ENCODE data around the gene C1QTNF6.

The C1QTNF6 gene

DNA sequence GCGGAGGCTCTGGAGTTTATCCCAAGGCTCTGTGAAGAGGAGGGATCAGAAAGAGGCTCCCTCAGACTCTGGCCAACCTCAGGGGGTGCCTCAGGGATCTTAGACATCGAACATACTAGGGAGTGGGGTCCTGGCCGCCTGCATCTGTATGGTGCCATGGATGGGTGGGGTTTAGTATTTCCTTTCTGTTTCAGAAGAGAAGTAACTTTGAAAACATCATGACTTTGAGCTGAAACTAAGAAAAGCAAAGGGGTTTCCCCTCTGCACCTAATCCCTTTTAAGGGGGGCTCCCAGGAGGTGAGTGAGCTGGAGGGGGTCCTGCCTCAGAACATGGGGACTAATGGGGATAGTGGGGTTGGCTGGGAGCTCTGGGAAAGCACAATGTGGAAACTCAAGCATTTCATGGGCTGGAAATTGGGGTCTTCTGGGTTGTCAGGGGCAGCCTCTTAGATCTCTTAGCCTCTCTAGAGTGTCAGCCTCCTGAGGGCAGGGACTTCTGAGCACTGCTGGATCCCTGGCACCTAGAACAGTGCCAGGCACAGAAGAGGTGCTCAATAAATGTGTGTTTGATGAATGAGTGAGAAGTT is 36.0 kb upstream of the C1QTNF6 start:
- no peak for DNase-seq

DNA sequence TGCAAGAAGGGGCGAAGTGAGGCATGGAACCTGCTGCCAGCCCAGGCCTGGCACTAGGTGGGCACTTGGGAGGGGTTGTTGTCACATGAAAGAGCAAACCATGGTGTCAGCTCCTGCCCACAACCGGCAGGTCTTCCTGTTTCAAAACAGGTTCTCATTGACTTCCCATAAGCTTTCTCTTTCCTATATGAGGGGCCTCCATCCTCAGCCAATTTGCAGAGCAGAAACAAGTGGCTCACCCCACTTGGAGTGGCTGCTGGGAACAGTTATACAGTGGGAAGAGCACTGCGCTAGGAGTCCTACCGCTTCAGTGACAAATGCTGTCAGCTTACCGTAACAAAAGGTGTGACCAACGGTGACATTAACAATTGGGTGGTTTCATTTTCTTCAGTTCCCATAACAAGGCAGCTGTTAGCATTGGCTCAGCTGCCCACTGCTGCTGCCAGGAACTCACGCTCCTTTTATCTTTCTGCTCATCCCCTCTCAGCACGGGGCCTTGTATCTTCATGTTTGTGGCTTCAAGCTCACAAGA is 34.5 kb upstream of the C1QTNF6 start:
- peak in 2 of 4 experiments; percentile 27 for DNase-seq

DNA sequence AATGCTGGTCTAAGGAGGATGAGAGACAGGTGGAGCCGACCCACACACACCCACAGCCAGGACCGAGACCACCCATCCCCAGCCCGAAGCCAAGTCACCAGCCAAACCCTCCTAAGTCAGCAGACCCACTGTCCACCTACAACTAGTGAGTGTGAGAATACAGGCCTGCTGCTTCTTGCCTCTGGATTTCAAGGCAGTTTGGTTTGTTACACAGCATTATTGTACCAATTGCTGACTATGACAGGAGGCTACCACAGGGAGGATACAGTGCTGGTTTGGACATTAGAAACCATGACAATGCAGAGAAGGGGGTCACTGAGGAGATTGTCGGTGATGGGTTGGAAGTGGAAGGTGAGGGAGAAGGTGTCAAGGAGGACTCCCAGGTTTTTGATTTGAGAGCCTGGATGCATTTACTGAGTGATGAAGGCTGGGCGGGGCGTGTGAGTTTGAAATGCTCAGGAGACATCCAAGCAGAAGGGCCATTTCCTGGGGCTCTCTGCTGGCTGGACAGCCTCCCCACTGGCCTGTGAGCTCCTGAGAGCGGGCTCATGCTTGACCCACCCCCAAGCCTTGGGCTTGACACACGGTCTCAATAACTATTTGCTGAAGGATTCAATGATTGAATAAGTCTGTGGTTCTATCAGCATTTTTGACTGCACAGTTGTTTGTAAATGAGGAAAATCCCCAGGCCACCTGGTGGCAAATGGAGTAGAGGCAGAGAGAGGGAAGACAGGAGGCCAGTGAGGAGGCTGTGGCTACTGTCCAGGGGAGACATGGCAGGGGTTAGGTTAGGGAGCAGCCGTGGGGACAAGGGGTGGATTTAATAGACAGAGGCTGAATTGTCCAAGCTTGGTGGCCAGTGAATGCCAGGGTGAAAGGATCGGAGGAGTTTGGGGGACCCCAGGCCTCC is 33.6 kb upstream of the C1QTNF6 start:
- no peak for DNase-seq

DNA sequence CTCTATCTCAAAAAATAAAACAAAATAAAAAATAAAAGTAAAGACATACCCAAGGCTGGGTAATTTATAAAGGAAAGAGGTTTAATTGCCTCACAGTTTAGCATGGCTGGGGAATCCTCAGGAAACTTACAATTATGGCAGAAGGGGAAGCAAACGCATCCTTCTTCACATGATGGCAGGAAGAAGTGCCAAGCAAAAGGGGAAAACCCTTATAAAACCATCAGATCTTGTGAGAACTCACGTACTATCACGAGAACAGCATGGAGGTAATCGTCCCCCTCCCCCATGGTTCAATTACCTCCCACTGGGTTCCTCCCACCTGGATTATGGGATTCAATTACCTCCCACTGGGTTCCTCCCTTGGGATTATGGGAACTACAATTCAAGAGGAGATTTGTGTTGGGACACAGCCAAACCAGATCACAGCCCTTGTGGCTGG is 32.5 kb upstream of the C1QTNF6 start:
- no peak for DNase-seq

DNA sequence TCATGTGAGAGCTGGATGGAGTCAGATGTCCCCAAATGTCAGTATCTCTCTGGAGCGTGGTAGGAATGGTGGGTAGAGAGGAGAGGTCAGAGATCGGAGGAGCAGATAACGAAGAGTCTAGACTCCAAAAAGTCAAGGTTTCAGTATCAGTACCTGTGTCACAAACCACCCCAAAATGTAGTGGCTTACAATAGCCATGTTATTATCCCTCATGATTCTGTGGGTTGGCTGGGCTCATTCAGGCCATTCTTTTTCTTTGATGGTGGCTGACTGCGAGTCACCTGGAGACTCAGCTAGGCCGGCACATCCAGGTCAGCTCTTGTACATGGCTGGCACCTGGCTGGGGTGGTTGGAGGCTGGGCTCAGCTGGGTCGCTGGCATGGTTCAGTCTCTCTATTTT is 31.5 kb upstream of the C1QTNF6 start:
- DNase-seq: no peak

DNA sequence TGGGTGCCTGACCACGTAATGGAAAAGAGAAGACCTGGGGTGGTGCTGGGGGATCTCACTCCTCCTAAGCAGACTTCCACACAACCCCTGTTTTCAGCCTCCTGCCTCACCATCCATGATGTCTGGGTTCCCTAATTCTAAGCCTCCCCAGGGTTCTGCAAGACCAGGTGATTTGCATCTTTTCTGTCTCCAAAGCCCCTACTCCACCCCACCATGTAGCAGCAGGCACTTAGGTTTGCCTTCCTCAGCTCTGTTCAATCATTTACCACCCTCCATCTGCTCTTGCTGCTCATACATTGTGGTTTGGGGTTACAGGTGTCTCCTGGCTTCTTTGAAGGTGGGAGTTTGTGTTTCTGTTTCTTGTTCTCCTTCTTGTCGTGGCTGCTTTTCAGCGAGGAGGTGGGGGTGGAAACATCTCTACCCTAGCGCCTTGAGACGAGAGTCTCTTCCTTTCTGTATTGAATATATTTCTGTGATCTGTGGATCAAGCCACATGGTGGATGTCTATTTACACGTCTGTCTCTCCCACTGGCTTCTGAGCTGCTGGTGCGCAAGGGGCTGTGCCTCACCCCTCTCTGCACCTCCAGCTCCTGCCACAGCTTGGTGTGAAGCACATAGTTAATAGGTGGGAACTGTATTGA is 30.8 kb upstream of the C1QTNF6 start:
- peak in 3 of 4 experiments; percentile 37 to 65 (median 40) for DNase-seq

DNA sequence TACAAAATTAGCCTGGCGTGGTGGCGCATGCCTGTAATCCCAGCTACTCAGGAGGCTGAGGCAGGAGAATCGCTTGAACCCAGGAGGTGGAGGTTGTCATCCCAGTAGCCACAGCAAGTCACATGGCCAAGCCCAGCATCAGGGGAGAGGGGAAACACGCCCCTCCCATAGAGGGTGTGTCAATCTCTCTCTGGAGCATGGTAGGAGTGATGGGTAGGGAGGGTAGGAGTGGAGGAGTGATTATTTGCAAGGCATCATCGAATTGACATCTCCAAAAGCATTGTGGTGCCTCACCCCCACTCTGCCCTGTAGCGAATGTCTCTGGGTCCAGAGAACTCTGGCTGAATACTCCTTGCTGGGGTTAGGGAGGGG is 30.3 kb upstream of the C1QTNF6 start:
- DNase-seq: no peak

DNA sequence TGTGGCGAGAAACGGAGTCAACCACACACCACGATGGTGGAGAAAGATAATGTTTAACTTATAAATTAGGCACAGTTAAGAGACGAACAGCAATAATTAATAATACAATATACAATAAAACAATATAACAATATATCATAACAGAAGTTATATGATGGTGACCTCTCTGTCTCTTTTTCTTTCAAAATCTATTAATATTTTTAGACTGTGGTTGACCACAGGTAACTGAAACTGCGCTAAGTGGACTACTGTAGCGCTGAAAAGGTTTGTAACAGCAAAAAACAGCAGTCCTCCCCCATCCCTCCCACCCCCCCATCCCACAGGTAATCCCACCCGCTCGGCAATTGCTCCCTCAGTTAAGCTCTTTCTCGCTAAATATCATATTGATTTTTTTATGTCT is 27.8 kb upstream of the C1QTNF6 start:
- DNase-seq: no peak

DNA sequence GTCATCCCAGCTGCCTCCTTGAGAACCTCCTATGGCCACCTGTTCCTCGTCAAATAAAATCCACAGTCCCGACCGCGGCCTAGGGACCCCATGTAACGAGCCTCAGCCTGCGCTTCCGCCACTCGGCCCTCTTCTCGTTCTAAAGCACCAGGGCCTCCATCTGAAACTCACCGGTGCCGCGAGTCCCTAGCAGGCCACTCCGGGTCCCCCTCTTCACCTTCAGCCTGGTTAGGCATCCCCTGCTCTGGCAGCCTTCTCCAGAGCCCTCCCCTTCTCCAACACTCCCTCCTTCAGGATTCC is 26.6 kb upstream of the C1QTNF6 start:
- no peak for DNase-seq

DNA sequence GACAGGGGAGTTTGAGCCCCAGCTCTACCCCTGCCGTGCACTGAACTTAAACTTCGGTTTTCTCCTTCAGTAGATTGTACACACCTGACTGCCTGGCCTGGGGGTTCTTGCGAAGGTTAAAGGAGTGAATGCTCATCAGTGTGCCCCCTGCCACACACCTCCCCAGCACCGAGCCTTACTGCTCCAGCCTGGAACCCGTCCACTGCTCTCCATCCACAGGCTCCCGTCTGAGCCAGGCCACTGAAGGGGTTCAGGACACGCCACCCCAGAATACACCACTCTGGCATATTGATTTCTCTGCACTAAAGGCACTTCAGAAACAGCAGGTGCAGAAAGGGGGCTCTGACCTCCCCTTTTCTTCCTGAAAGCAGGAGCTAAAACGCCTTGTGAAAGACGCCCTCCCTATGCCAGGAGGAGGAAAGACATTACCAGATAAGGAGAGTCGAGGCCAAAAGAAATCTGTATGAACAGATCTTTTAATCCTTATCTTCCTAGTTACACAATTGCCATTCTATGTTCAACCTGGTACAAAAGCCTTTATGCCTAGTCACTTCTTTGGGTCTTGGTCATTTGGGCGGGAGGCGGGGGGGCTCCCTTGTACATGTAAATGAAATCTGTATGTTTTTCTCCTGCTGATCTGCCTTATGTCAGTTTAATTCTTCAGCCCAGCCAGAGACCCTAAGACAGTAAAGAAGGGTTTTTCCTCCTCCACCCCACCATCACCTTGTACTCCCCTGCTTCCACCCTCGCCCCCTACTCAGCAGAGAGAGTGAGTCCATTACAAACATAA is 26.1 kb upstream of the C1QTNF6 start:
- no peak for DNase-seq

DNA sequence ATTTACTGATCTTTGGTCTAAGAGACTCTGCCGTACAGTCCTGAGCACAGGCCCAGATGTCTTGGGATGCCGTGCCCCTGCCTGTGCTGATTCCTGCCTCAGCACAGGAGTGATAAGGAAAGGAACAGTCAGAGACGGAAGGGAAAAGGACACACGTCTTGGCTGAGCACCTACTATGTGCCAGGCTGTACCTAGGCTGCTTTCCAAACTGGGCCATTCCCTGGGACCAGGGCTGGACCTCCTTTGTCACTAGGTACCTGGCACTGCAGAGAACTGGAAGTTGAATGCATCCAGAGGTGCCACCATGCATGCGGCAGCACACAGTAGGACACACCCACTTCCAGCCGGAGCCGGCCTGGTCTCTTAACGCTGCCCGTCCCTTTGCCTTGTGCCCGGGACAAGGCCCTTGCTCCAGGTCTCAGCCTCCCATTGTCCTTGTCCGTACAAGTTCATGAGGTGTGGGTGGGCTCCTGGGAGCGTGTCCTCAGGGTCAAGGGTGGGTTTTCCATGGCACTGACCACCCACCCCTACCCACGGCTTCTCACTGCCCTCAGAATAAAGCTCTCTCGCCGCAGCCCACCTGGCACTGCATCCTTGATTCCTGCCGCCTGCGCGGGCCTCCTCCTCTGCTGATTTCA is 25.3 kb upstream of the C1QTNF6 start:
- no peak for DNase-seq

DNA sequence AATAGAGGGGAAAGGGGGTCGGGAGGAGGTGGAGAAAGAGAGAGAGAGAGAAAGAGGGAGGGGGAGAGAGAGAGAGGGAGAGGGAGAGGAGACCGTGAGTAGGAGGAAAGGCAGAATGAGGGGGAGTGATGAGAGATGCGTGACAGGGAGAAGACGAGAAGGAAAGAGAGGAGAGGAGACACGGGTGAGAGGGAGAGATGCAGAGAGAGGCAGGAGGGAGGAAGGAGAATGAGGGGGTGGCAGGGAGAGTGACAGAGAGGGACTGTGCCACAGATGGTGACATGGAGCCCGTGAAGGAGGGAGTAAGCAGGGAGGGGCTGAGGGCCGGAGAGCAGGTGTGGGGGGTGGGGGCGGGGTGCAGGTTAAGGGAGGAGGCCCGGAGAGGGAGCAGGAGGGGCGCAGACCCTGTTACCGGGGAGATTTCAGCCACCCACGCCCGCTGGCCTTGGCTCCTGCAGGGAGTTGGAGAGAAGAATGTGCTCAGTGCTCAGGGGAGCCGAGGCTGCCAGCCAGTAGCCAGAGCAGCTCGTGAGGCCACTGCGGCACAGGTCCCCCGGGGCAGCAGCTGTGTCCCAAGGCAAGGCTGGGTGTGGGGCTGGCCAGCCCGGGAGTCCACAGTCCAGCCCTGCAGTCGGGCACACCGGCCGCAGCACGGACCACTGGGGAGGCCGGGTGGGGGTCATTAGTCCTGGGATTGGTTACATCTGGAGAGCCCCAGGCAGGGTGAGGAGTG is 24.3 kb upstream of the C1QTNF6 start, which contains the start of gene SSTR3:
TSS of gene SSTR3 (minus strand) at position 304 of the 733 bp plus-strand sequence. CDS start 4,674 bp downstream, outside the sequence.
- no peak for DNase-seq

DNA sequence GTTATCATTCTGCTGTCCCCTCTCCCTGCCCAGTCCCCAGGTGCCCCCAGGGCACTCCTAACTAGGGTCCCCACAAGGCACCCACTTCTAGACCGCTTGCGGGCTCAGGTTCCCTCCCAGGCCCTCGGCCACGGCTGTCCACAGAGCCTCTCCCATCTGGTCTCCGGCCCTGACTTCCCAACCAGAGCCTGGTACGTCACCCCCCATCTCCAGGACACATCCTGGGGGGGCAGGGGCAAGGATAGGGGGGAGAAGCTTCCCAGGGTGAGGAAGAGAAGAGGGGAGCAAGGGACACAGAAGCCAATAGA is 23.8 kb upstream of the C1QTNF6 start:
- no peak for DNase-seq

DNA sequence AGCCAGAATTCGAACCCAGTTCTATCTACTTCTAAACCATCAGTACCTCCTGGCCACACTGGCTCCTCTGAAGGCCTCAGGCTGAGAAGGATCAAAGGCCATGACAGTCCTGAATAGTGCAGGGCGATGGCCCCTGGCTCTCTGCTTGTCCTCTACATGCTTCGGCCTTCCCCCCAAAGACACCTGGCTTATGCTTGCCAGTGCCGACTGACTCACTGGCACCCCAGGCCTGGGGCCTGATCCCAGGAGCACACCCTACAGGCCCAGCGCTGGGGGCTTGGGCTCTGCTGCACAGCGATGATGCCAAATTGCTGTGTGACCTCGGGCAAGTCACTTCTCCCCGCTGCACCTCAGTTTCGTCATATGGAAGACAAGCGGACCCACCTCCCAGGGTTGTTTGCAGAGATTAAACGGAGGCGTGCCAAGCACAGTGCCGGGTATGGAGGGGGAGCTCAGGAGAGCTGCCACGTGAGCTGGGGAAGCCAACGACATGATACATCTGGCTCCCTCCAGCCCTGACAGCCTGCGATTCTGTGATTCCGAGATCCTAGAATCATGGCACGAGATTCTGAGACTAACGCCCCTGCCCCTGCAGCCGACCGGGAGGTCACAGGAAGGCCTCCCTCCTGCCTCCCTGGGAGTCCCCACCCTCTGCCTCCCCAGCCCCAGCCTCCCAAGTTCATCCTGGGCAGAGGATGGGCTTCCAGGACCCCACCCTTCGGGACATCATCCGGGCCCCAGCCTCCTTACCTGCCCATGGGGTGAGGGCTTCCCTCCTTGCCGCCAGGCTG is 23.2 kb upstream of the C1QTNF6 start:
- DNase-seq: no peak

DNA sequence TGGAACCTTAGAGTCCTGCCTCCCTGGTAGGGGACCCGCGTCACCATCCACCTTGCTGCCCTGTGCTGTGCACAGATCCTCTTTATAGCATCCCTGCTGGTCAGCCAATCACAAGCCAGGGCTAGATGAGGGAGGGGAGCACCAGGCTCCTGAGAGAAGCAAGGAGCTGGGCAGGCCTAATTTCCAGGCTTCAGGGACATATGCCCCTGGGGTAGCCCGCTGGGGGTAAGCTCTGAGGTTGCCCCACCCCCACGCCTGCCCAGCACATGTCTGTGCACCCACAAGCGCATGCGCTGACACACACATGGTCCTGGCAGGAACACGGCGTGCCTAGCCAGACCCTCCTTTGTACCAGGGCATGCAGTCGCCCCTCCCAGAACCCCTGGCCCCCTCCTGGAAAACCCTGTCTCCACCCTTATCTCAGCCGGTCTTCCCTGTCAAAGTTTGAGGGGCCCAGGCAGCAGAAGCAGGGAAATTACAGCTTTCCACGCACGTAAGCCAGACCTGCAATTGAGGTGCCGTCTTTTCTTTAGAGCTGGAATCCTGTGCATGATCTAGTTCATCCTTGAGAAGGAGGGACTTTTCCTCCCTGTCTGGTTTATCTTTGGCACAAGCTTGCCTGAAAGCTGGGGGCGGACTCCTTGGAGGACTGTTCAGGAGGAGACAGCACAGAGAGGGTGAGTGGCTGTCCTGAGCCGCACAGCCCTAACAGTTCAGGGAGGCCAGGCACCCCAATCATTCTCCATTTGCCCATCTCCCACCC is 22.2 kb upstream of the C1QTNF6 start:
- no peak for DNase-seq

DNA sequence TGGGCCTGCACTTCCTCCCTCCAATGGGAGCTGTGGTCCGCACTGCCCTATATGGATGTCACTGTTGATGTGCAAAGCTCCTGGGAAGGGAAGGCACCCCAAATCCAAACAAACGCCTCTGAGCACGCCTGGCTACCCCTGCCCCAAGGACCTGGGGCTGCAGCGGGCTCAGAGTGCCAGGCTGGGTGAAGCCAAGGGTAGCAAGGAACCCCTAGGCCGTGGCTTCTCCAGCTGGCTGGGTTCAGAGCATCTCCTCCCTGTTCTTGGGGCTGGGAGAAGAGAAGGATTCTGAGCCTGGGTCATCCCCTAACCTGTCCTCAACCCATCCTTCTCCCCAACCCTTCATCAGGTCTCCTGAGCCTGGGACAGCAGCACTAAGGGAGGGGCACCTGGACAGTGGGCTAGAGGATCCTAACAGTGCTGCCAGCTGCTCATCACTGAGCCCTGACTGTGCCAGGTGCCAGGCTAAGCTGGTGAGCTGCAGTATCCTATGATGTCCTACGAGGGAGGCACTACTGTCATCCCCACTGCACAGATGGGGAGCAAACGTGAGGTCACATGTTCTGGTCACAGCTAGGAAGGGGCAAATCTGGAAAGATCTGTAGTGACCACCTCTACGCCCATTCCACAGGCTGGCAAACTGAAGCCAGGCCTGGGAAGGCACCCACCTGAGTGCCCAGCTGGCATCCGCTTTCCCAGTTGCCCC is 21.2 kb upstream of the C1QTNF6 start:
- DNase-seq: no peak

DNA sequence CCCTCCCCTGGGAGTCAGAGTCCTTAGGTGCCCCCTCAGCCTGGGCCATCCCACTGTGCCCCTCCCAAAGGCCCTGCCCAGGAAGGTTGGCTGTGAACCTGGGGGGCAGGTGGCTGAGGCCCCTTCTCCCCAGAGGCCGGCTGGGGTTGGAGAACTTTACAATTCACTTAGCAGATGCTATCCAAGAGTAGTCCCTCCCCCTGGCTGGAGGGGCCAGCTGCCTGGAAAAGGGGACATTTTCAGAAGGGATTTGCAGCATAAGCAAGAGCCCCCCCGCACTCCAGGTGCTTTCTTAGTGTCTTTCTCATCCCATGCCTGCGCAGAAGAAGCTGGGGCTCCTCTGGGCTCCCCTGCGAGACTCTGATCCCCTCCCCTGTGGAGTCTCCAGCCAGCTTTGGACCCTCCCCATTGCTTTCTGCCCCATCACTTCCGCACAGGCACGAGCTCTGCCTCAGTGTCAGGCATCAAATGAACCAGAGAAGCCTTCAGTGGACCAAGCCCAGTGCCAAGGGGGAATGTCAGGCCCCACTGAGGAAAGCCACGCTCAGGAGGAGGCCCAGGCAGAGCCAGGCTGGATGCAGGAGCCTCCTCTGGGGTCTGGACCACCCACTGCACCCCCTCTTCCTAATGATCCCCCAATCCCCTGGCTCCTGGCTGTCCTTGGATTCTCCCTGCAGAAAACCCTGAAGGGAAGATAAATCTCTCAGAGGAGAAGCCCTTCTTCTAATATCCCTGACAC is 20.5 kb upstream of the C1QTNF6 start:
- DNase-seq: no peak

DNA sequence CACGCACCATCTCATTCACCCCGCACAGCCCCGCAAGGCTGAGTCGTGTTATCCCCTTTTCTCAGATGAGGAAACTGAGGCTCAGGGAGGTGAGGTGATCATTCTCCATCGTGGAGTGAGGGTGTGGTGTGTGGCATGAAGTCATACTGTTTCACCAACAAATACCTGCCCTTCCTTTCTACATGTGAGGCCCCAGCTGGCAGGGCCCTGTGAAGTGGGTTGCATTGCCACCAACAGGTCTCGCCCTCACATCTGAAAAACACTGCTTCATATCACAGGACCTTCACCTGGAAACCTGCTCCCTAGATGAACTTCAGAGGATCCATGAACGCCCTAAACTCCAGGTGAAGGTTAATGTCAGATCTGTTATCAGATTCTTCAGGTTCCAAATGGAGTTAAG is 19.9 kb upstream of the C1QTNF6 start:
- no peak for DNase-seq

Measured in activated CD4-positive, CD25-positive, alpha-beta regulatory T cell (primary cell).